Measurements from ENCODE around the gene TGOLN2.

Gene TGOLN2

DNA sequence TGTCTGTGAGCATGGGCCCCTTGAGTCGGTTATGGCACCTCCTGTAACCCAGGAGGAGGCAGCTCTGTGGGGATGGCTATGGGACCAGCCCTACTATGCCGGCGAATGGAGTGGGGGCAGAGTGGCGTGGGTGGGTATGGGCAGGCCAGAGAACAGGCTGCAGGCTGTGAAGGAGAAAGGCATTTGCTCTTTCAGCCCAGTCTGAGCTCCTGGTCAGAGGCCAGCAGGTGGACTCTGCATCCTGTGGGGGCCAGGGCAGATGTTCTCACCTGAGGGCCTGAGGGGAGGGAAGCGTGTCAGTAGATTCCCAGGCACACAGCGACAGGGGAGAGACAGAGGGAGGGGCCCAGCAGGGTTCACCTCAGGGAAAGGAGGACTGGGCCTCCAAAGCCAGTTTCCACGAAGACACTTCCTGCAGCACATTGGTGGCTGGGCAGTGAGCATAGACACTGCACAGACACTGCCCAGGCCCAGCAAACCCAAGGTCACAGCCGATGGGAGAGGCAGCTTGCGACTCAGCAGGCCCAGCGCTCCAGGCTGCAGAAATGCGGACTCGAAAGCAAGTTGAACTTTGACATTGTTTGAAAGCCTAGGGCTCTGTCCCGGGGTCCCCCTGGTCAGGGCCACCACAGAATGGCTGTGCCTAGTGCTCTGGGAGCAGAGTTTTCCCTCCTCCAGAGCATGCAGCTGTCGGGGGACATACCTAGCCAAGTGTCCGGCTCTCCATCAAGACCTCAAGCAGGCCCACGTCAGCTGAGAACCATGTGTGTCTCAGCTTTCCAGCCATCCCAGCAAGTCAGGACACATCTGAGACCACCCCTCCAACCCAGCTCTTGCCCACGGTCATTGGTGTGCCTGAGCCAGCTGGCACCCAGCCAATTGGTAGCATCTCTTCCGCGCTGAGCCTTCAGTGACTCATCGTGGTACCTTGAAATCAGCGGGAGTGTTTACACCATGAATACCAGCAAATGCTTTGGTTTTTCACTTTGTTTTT, 53.8 kb downstream of the TGOLN2 start:
- DNase-seq (ENCODE audit: extremely low spot score, insufficient read length, low read depth) (no peak), FAIRE-seq (no peak)

- no peak for FAIRE-seq
Measured at GRCh38 chr2:85272357-85272756, 55.4 kb downstream of the TGOLN2 start.

GRCh38 chr2:85269959-85270358, 57.8 kb downstream of the TGOLN2 start:
- DNase-seq (ENCODE audit: extremely low spot score, insufficient read length, low read depth) (no peak), FAIRE-seq (no peak)

More at GRCh38 chr2:85272357-85272756, 55.4 kb downstream of the TGOLN2 start:
- DNase-seq (ENCODE audit: extremely low spot score, insufficient read length, low read depth) = no peak
